Posterior vena cava (tissue), 2 donors: ENCODE results near the gene SLC27A6. TPM values are rescaled to one million over a fixed set of nuclear protein-coding genes. Genes with fewer than 3 reads are reported as not detected.
"Not testable (repeated sequence)": the region's sequence is repeated elsewhere in the genome, so short reads cannot be mapped to it uniquely, and the experiment has no call there.

Source experiments
- DNase-seq: peaks from one replicate; pipeline ENCODE4 v3.0.0-alpha.2; 2020; ENCODE audit warnings: low spot score
- intact Hi-C, 2 donors: fragments of 100-400 bp; cut with DNase I; formaldehyde crosslinking; loops; one replicate each; pipeline versions ENCODE4 v1.14.1 to v1.14.2; 2022 to 2023
- total RNA-seq, 2 donors: library from RNA; stranded (reverse); fragmentation: NEBNext Ultra II Directional; extraction: Animal tissue kit (Norgen Biotek cat#: 25700); gene quantifications; one replicate each; pipeline ENCODE4 v1.2.1, GENCODE V29; 2021
- donor health status: DM: yes; HTN: yes; CAD: no.
- donor health status: DM: yes; HTN: yes; CAD: no.

SLC27A6 gene
- total RNA-seq, 2 donors from 2014 or later = not detected

- no peak for DNase-seq
- intact Hi-C loops = no loop called here
These were observed 19.2 kb downstream of the SLC27A6 start for GRCh38 chr5:128984480-128984879.

GRCh38 chr5:128988476-128988875, 23.2 kb downstream of the SLC27A6 start:
- intact Hi-C loops = no loop called here
- no peak for DNase-seq

DNA sequence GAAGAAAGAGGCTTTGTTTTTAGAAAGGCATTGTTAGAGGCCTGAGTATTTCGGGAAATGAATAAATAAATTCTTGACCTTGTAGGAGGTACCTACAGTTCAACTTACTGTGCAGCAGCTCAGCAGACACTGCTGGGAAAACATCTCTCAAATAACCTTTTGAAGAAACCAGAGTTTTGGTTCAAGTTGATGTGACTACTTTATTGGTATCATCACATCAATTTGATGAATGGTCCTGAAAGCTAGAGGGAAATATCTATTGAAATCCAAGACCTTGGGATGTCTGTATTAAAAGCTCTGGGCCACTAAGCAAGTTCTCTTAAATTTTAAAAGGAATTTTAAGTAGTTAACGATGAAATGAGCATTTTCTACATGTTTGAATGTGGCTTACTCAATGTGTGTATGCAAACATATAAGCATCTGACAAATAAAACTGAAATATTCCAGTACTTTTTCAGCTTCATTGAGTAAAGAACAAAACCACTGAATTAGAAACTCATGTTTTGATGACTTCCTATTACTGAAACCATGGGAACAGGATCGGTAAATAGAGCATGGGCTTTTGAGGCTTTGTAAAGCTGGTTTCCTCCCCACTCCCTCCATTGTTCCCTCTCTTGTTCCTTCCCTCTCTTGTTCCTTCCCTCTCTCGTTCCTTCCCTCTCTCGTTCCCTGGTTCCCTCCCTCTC, 36.7 kb downstream of the SLC27A6 start:
- intact Hi-C loops = no loop called here
- DNase-seq = no peak

GRCh38 chr5:129002527-129002842, 37.2 kb downstream of the SLC27A6 start:
- DNase-seq = no peak
- intact Hi-C loops = no loop called here

DNA sequence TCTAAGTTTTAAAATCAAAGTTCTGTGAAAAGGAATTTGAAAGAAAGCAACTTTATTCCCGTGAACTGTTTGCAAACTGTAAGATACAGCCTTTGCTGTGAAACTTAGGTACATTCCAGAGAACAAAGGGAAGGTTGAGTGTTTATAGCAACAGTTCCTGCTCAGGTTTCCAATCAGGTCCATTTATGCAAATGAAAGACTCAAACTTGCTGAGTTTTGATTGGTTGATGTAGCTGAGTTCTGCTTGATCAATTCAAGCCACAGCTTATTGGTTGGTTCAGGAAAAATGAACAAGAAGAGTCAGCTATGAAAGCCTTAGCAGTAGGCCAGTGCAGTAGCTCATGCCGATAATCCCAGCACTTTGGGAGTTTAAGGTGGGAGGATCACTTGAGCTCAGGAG, 37.9 kb downstream of the SLC27A6 start:
- intact Hi-C loops = no loop called here

DNA sequence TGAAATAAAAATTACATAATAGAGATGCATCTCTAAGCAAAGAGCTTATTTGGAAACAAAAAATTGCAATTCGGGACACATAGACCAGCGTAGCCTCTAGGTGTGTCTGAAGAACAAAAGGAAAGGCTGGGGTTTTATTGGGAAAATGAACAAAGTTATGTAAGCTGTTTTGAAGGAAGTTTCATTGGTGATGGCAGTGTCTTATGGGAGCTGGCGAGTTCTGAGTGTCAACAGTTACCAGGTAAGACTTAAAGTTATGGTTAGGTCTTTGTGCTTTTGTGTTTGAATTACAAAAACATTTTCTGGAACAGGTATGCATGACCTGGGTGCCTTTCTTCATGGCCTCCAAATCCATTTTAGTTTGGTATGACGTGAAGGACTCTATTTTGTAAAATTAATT, 48.9 kb downstream of the SLC27A6 start:
- no peak for DNase-seq
- intact Hi-C loops = no loop called here

More for the DNA sequence above, 37.9 kb downstream of the SLC27A6 start:
- DNase-seq = no peak

DNA sequence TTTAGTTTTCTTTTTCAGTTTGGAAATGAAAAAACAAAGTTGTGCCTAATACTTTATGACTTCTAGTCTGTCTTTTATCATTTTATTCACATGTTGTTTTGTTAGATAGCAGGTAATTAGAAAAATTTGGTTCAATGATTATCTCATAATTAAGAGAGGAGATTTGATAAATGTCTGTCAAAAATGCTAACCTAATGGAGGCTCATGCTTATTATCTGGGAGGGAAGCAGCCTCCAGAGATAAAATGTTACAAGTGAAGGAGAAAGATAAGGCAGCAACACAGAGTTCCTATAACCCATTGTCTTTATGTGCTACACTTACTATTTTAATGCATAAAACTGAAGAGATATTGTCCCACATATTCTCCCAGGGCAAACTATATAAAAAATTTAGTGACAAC, 53.5 kb downstream of the SLC27A6 start:
- no peak for DNase-seq
- intact Hi-C loops = no loop called here

- DNase-seq = no peak
- intact Hi-C loops = no loop called here
These were observed 54.2 kb downstream of the SLC27A6 start for GRCh38 chr5:129019401-129019908.

DNA sequence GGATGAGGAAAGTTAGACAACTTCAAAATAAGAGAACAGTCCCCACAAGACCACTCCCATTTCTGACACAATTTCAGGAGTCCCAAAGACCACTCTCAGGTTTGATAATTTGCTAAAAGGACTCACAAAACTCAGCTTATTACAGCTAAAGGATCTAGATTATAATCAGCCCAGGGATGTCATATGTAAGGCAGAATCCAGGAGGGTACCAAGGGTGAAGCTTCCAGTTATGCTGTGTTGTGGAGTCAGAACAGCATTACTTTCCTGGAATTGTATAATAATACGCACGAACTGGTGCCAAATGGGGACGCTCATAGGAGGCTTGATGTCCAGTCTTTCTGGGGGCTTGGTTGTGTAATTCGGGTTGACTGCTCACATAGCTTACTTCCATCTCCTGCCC, 55.4 kb downstream of the SLC27A6 start:
- intact Hi-C loops = no loop called here
- no peak for DNase-seq

DNA sequence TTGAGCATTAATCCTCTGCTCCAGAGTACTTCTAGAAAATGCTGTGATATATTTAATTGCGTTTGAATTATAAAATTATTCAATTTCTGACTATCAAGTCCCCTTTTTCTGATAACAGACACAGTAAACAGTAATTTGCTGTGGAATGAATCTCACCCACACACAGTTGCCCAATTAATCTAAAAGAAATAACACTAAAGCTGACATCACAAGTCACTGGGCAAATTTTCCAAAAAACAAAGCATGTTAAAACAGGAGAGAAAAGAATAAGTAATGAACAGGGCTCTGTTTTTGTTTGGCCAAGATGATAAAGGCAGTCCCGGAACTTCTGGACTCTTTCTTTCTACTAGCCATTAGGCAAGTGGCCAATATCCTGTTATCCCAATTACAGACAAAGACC, 56.5 kb downstream of the SLC27A6 start:
- intact Hi-C loops = no loop called here

GRCh38 chr5:129022599-129022998, 57.3 kb downstream of the SLC27A6 start:
- intact Hi-C loops = no loop called here

More for the DNA sequence above, 56.5 kb downstream of the SLC27A6 start:
- no peak for DNase-seq

GRCh38 chr5:129027260-129027659, 62.0 kb downstream of the SLC27A6 start:
- no peak for DNase-seq
- intact Hi-C loops = no loop called here

More at GRCh38 chr5:129022599-129022998, 57.3 kb downstream of the SLC27A6 start:
- no peak for DNase-seq

- no peak for DNase-seq
- intact Hi-C loops = no loop called here
These were observed 66.8 kb downstream of the SLC27A6 start for GRCh38 chr5:129031886-129032683.

DNA sequence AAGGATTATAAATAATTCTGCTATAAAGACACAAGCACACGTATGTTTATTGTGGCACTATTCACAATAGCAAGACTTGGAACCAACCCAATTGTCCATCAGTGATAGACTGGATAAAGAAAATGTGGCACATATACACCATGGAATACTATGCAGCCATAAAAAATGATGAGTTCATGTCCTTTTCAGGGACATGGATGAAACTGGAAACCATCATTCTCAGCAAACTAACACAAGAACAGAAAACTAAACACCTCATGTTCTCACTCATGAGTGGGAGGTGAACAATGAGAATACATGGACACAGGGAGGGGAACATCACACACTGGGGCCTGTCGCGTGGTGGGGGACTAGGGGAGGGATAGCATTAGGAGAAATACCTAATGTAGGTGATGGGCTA, 71.0 kb downstream of the SLC27A6 start:
- intact Hi-C loops, DNase-seq: not testable (repeated sequence)

GRCh38 chr5:129041196-129041881, 76.1 kb downstream of the SLC27A6 start:
- intact Hi-C loops = no loop called here
- DNase-seq = no peak

GRCh38 chr5:129042306-129042705, 77.0 kb downstream of the SLC27A6 start:
- intact Hi-C loops = no loop called here
- no peak for DNase-seq

DNA sequence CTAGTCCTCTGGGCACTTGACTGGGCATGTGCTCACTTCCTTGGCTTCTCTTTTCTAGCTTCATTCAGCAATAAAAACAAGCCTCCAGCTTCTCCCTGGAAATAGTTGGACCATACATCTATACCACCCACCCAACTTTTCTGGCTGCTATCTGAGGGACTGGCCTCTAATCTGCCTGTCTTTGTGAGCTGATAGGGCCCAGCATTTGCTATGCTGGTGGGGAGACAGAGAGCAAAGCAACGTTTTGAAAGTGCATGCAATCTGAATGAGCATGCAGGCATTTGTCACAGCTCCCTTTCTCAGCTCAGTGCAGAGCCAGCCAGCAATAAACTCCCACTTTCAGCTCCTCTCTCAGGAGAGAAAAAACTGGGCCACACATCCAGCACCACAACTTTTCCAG, 78.6 kb downstream of the SLC27A6 start:
- no peak for DNase-seq
- intact Hi-C loops = no loop called here

DNA sequence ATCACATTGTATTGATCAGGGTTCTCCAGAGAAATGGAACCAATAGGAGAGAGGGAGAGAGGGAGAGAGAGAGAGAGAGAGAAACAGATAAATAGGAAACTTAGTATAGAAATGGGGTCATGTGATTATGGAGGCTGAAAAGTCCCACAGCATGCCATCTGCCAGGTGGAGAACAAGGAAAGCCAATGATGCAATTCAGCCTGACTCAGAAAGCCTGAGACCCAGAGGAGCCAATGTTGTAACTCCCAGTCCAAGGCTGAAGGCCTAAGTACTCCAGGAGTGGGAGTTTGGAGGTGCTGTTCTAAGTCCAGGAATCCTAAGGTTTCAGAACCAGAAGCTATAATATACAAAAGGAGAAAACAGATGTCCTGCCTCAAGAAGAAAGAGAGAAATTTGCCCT, 80.9 kb downstream of the SLC27A6 start:
- DNase-seq = no peak
- intact Hi-C loops = no loop called here

- intact Hi-C loops = no loop called here
- no peak for DNase-seq
These were observed 83.2 kb downstream of the SLC27A6 start for GRCh38 chr5:129048509-129048908.

DNA sequence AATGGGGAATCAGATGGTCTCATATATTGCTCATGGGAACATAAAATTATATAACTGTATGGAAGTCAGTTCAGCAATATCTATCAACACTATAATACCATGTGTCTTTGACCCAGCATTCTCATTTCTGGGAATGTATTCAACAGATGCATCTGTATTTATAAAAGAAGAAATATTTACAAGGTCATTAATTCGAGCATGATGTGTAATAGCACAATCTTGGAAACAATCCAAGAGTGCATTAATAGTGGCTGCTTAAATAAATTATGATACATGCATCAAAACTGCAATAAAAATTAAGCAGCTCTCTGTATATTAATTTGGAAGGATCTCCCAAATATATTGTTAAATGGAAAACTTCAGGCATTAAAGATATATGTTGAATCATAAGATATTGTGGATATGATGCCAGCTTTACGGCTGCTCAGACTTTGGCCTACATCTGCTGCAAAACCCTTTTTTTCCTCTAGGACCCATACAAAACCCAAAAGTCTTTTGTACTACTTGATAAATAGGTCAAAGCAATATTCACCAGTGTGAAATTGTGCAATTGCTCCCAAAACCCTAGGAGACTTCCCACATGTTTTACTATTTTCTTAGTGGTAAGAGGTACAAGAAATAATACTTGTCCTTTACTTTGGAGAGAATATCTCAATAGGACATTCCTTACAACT, 84.0 kb downstream of the SLC27A6 start:
- intact Hi-C loops = no loop called here

More for the DNA sequence above, 84.0 kb downstream of the SLC27A6 start:
- DNase-seq = no peak
